NCI-H146 treated with DMSO at 0.1 percent for 48 hours (cell line): Measurements from ENCODE around the gene BRF1.
"Not testable (repeated sequence)": the region's sequence is repeated elsewhere in the genome, so short reads cannot be mapped to it uniquely, and the experiment has no call there.

Source experiments
- DNase-seq: peaks from one replicate; lab custom pipeline; 2025; ENCODE audit not compliant: unreplicated experiment; lab: John Stamatoyannopoulos, UW

BRF1 gene

DNA sequence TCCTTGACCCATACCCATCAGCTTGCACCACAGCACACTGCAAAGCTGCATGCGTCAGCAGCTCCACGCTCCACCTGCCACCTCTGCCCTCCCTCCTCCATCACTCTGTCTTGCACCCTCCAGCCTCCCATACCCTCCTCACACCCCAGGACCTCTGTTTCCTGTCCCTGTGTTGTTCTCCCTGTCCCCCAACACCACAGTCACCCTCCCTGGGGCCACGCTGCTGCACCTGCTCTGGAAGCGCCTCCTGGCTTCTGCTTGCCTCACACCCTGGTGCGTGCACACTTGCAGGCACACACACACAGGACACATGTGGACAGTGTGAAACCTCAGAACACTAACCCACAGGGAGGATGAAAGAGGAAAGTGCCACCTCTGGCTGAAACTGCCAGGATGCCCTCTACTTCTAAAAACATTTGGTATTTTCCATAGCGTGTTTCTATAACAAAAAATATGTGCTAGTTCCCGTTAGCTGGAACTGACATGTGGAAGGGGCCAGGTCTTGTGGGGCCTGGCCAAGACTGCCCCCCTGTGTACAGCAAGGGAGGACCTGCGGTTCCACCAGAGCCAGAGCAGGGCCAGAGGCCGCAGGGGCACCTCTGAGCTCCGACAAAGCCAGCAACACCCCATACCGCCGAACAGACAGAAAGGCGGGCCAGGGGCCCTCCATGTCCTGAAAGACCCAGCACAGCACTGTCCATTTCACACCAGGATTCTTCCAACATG, 10.0 kb downstream of the BRF1 start:
- no peak for DNase-seq

DNA sequence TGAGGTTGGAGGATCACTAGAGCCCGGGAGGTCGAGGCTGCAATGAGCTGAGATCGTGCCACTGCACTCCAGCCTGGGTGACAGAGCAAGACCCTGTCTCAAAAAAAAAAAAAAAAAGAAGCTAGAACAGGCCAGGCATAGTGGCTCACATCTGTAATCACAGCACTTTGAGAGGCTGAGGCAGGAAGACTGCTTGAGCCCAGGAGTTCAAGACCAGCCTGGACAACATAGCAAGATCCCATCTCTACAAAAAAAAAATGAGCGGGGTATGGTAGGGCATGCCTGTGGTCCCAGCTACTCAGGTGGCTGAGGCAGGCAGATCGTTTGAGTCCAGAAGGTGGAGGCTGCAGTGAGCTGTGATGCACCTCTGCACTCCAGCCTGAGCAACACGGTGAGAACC, 11.9 kb downstream of the BRF1 start:
- DNase-seq, result not testable (repeated sequence)

DNA sequence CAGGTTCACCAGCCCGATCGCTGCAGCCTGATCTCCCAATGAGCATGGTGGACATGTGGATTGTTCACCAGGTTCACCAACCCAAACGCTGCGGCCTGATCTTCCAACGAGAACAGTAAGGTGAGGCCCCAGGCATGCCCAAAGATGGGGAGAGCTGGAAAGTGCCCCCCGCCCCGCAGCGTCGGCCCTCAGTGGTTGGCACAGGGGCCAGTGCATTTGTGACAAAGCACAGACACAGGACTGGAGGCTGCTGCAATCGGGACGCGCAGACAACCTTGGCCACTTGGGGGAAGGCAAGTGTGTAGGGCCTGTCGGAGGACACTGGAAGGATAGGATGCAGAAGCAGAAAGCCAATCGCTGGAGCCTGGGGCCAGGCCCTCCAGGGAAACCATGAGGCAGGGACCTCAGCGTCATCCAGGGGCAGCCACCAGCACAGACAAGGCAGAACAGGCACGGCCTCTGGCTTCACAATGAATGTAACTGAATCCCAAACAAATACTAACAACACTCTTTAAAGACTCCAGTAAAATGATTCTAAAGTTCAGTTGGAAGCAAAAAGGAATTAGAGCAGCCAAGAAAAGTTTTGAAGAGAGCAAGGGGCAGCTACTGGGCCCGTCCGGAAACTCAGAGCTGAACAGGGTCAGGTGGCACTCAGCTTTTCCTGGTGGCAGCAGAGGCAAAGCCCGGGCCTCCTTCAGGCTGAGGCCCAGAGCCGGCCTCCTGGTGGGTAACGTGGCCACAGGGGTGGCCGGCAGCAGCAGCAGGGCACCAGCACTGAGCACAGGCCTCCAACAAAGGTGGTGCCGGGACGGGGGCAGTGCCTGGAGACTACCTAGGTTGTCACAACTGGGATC, 13.3 kb downstream of the BRF1 start:
- DNase-seq, result no peak

DNA sequence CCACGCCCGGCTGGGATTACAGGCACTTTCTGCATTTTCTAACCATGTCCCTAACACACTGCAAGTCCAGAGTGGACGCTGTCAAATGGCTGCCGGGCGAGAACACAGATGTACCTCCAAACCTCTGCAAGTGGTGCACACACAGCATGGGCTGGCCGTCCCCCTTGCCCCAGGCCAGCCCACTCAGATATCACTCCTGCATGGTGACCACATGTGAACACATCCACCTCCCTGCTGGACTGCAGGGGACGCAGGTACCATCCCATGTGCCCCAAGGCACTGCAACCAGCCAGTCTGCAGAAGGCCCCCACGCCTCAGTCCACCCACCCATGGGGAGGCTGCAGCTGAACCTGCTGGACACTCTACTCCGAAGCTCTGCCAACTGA, 14.0 kb downstream of the BRF1 start:
- DNase-seq, result no peak

DNA sequence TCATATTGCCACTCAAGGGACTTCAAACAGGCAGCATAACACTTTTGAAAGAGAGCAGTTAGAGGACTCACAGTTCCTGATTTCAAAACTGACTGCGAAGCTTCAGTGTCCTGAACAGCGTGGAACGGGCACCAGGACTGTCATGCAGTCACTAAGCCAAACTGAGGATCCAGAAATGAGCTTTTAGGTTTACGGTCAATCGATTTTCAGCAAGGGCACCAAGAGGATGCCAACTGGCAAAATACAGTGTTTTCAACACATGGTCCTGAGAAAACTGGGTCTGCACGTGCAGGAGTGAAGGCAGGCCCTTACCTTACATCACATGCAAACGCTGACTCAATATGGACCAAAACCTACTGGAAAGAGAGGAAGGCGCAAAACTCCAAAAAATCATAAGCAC, 15.6 kb downstream of the BRF1 start:
- DNase-seq, result no peak

DNA sequence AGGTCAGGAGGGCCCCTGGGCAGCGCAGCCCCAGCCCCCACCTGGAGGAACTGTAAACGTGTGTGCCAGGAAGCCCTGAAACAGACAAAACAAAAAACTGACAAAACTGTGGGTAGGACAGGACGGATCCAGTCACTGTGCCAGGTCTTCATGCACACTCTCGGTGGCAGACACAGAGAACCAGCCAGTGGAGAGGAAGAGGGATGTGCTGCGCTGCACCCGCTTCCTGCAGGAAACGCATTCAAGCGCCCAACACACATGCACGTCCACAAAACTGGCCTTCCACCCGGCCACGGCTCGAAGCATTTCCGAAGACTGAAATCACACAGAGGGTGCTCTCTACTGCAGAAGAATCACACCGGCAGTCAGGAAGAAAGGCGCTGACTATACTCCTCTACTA, 16.9 kb downstream of the BRF1 start:
- DNase-seq, result no peak

DNA sequence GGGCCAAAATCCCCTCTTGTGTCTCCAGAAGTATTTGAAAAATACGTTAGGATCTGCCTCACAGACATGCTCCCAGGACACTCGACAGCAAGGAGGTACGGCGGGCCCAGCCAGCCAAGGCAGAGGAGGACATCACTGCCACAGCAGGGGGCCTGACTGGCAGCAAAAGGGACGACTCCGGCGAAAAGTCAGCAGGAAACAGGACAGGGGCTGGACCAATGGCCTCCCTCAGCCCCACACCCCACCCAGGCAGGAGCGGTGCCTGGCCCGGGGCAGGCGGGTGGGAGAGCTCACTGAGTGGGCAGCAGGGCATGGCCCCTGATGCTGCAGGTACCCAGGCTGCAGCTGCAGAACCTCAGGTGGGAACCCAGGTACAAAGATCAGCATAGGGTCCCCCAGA, 17.8 kb downstream of the BRF1 start:
- no peak for DNase-seq

DNA sequence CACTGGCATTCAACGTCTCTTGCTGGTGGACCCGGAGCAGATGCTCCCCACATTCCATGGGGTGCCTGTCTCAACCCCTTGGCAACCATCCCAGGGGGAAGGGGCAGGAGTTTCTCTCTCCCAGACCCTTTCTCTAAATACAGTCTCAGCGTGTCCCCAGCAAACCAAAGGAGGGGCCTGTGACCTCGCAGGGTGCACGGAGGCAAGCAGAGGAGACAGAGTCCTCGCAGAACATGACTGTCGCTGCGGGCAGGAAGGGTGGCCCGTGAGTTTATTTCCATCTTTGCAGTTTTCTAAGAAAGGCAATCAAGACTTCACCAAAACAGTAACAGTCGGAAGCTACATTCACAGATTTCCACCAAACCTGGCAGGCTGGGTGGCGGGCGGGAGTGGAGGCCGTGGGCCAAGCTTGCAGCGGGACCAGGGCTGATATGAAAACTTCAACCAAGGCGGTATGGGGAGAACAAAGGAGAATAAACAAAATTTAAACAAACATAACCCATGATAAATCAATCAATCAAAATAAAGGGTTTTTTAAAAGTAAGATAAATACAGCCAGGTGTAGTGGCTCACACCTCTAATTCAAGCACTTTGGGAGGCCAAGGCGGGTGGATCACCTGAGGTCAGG, 18.6 kb downstream of the BRF1 start:
- DNase-seq, result no peak

DNA sequence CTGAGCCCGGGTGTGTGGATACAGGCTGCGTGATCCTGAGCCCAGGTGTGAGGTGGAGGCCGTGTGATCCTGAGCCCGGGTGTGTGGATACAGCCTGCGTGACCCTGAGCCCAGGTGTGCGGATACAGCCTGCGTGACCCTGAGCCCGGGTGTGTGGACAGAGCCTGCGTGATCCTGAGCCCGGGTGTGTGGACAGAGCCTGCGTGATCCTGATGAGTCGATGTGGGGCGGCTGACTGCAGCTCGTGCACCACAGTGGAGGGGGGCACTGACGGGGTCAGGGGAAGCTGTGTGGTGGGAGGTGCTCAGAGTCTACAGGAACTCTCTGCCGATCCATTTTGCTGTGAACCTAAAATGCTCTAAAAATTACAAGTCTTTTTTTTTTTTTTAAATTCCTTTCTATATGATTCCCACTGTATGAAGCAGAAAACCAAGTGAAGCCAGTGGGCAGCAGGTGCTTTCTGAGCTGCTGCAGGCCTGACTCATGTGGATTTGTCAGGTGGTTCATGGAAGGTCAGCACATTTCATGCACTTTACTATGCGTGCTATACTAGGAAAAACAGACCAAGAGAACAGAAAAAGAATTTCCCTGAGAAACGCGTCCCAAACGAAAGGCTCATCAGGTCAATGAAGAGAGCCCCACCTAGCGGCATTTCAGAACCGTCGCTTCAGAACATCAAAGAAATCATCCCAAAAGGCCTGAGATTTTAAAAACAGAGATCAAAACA, 19.3 kb downstream of the BRF1 start:
- no peak for DNase-seq

DNA sequence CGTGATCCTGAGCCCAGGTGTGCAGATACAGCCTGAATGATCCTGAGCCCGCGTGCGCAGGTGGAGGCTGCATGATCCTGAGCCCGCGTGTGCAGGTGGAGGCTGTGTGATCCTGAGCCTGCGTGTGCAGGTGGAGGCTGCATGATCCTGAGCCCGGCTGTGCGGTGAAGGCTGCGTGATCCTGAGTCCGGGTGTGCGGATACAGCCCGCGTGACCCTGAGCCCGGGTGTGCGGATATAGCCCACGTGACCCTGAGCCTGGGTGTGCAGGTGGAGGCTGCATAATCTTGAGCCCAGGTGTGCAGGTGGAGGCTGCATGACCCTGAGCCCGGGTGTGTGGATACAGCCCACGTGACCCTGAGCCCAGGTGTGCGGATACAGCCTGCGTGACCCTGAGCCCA, 20.3 kb downstream of the BRF1 start:
- DNase-seq, result no peak

DNA sequence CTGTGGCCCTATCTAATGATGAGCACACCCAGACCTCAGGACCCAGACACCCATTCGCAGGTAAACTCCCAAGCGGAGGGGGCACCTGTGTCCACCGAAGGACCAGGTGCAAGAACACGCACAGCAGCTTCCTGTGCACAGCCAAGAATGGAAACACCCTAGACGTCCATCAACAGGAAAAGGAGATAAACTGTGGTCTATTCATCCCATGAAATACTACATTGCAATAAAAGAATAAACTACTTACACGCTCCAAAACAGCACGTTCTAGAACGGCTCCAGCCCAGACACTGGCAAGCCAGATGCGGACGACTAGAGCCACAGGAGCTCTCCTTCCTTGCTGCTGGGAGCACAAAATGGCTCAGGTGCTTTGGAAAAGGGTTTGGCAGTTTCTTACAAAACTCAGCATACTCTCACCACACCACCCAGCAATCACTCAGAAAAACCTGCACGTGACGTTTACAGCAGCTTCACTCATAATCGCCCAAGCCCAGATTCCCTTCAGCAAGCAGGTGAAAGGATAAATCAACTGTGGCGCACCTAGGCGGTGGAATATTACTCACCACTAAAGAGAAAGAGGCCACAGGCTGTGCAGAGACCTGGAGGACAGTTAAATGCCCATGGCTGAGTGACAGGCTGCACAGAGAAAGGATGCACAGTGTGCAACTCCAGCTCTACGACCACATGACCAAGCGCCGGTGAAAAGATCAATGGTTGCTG, 21.0 kb downstream of the BRF1 start:
- no peak for DNase-seq

DNA sequence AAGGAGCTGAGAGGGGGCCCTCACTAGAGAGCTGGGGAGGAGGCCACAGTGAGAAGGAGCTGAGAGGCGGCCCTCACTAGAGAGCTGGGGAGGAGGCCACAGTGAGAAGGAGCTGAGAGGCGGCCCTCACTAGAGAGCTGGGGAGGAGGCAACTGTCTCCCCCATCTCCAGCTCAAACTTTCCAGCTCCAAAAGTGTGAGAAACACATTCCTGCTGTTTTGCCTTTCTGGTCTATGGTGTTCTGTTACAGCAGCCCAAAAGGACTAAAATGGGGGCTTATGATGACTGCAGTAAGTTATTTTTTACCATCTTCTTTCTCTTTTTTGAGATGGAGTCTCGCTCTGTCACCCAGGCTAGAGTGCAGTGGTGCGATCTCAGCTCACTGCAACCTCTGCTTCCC, 23.4 kb downstream of the BRF1 start:
- not testable (repeated sequence) for DNase-seq

DNA sequence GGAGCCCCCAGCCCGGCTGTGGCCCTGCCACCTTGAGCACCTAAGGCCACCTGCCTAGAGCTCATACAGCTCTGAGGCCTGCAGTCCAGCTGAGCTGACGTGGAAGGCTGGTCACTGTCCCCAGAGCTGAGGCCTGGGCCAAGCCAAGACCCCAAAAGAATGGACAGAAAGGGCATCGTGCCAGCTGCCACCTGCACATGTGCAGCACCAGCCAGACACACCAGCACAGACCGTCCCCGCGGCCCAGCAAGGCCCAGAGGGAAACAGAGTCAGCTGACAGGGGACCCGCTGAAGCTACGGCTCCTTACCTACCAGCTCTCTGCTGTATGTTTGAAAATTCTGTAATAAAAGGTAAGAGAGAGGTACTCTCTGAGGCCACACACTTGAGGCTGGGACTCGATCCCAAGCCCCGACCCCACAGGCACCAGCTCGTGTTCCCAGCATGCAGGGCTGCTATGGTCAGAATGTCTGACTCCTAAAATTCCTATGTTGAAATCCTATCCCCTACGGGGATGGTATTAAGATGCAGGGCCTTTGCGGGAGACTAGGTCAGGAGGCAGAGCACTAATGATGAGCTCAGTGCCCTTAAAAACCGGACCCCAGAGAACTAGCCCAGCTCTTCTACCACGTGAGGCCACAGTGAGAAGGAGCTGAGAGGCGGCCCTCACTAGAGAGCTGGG, 25.4 kb downstream of the BRF1 start:
- DNase-seq, result no peak

DNA sequence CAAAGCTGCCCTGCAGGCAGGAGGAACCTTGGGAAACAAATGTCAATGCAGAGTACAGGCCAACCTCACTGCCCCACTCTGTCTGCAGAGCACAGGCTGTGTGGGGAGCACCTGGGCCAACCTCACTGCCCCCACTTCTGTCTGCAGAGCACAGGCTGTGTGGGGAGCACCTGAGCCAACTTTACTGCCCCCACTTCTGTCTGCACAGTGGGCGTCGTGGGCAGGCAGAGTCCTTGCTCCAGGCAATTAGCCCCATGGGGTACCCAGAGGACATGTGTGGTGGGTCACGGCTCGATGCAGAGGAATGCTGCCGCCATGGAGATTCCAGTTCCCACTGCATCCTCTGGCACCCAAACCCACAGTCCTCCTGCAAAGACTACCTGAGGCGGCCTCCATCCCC, 26.2 kb downstream of the BRF1 start:
- no peak for DNase-seq

DNA sequence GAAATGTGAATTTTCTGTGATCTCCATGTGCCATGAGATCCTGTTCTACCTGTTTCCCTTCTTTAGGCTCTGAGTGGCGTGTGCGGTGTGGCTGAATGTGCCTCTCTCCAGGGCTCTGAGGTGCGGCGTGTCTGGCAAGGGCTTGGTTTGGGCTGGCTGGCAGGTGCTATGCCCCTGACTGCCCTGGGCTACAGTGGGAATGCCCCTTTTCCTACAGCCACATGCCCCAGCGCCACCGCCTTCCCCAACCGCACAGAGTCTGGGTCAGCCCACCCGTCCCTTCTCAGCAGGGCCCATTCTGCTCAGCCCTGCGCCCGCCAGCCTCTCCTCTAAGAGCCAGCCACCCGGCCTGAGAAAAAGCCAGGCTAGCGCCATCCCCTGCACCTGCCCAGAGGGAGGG, 27.7 kb downstream of the BRF1 start:
- no peak for DNase-seq

DNA sequence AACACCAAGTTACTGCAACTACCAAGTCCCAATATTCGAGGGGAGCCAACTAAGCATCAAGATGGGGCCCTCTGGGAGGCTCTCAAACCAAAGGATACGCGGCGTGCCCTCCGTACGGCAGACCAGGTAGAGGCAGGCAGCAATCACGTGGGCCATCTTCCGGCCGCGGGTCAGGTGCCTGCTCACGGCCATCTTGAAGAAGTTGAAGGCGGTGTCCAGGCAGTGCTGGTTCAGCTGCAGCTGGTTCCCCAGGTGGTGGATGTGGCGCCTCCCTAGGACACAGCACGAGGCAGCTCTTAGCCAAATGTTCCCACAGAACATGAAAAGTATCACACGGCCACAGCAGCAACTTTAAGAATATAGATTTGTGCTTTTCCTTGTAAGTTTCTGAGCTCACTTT, 28.2 kb downstream of the BRF1 start:
- no peak for DNase-seq

DNA sequence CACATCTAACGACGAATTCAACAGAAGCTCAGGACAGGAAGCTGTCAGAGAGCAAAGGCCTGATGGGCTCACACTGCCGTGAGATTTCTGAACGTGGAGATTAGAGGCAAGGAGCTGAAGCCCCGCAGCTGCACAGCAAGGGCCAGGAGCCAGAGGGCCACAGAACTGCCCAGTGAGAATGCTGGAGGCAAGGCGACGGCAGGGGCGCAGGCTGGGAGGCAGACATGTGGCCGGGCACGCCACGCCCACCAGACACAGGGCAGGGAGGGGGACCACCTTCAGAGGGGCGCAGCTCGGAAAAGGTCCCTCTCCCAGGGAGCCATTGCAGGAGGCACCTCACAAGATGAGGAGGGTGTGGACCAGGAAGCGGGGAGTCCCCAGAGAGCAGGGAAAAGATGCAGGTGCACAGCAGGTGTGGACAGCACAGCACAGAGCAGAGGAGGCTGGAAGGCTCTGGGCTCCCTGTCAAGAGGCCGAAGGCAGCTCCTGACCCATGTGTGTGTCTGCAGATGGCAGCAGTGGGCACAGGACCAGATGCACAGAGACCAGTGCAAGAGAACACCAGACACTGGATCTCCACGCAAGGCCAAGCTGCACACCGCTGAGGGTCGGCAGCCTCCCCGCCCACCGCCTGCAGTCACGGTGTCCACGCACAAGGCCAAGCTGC, 29.4 kb downstream of the BRF1 start:
- no peak for DNase-seq

DNA sequence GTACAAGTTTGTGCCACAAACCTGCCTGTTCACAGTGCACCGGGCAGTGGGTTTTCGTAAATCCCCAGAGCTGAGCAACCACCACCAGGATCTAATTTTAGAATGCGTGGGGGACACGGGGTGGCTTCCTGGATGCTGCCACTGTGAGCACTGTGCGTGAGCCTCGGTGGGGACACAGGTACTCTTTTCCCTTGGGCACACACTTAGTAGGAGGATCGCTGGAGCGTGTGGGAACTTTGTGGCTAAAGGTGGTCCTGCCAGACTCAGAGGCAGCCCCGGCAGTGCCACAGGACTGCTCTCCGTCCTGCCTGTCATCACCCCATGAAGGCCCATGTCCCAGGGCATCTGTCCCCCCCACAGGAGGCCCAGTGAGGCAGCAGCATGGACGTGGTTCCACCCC, 31.4 kb downstream of the BRF1 start:
- no peak for DNase-seq

DNA sequence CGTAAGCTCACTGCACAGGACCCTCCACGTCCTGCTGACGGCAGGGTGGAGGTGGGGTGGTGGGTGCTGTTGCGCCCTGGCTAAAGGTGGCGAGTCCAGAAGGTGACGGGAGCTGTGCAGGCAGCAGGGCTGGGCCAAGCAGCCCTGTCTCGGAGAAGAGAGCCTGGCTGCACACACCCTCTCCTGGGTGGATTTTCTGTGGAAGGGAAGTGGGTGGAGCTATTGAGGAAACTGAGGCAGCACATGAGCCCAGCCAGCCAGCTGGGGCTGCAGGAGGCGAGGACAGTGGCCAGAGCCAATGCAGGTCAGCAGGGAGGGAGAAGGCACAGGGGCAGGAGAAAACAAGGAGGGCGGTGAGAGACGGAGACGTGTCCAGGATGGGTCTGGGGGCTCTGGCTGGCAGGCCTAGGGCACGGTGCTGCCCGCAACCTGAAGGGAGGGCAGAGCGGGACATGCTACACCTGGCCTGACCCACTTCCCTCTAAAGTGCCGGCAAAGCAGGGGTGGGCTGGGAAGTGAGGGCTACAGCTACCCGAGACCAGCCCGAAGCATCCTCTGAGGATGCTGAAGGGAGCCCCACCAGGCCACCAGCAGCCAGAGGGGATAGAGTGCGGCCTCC, 32.0 kb downstream of the BRF1 start:
- DNase-seq, result no peak
